Nephron progenitor cell (in vitro differentiated cells): Measurements from ENCODE around the gene TUBAL3.

Source experiments
- DNase-seq: peaks from one replicate; pipeline ENCODE4 v3.0.0; 2021
- H3K27ac Mint-ChIP-seq: 2 replicates; pipeline ENCODE4 v1.8.0; 2021; ENCODE audit warnings: mild to moderate bottlenecking, moderate library complexity, mixed read lengths
- H3K27me3 Mint-ChIP-seq: 2 replicates; pipeline ENCODE4 v1.8.0; 2021; ENCODE audit warnings: mild to moderate bottlenecking, low read depth, mixed read lengths; ENCODE audit not compliant: poor library complexity
- H3K36me3 Mint-ChIP-seq: 2 replicates; pipeline ENCODE4 v1.8.0; 2021; ENCODE audit warnings: low read depth, mixed read lengths
- H3K4me1 Mint-ChIP-seq: 2 replicates; pipeline ENCODE4 v1.8.0; 2021; ENCODE audit warnings: mixed read lengths
- H3K4me3 Mint-ChIP-seq: 2 replicates; pipeline ENCODE4 v1.8.0; 2021; ENCODE audit warnings: mild to moderate bottlenecking, moderate library complexity, mixed read lengths
- H3K9me3 Mint-ChIP-seq: 2 replicates; pipeline ENCODE4 v1.8.0; 2021; ENCODE audit warnings: mild to moderate bottlenecking, moderate library complexity, mixed read lengths
- CTCF ChIP-seq: fragments of 200-600 bp; sonication (generic); IDR thresholded peaks from 2 replicates; pipeline ENCODE4 v1.5.0; 2021; ENCODE audit warnings: antibody characterized with exemption

Gene TUBAL3

GRCh38 chr10:5396556-5397300, 7.9 kb downstream of the TUBAL3 start:
- peaks cover 5% of the 10 kb centered on the region for H3K27me3 Mint-ChIP-seq
- no peak overlapping the region for H3K27ac Mint-ChIP-seq
- no peak for DNase-seq
- no peak for TF ChIP-seq CTCF
- peaks cover 18% of the 10 kb centered on the region for H3K9me3 Mint-ChIP-seq
- H3K4me3 Mint-ChIP-seq: no peak overlapping the region
- H3K4me1 Mint-ChIP-seq: no peaks in the 10 kb centered on the region
- no peaks in the 10 kb centered on the region for H3K36me3 Mint-ChIP-seq

GRCh38 chr10:5395168-5395567, 9.5 kb downstream of the TUBAL3 start:
- H3K36me3 Mint-ChIP-seq: peaks cover 5% of the 10 kb centered on the region

GRCh38 chr10:5393529-5393928, 11.1 kb downstream of the TUBAL3 start:
- Mint-ChIP-seq H3K36me3 (peaks cover 5% of the 10 kb centered on the region), H3K4me3 (no peak overlapping the region), H3K27me3 (peaks cover 3% of the 10 kb centered on the region), H3K9me3 (peaks cover 49% of the 10 kb centered on the region), H3K27ac (no peak overlapping the region), H3K4me1 (no peaks in the 10 kb centered on the region)
- no peak for DNase-seq
- TF ChIP-seq CTCF: no peak

More at GRCh38 chr10:5395168-5395567, 9.5 kb downstream of the TUBAL3 start:
- Mint-ChIP-seq H3K4me3 (no peak overlapping the region), H3K27ac (no peak overlapping the region), H3K4me1 (no peaks in the 10 kb centered on the region), H3K9me3 (peaks cover 34% of the 10 kb centered on the region), H3K27me3 (peaks cover 7% of the 10 kb centered on the region)
- no peak for DNase-seq
- TF ChIP-seq CTCF: no peak

DNA sequence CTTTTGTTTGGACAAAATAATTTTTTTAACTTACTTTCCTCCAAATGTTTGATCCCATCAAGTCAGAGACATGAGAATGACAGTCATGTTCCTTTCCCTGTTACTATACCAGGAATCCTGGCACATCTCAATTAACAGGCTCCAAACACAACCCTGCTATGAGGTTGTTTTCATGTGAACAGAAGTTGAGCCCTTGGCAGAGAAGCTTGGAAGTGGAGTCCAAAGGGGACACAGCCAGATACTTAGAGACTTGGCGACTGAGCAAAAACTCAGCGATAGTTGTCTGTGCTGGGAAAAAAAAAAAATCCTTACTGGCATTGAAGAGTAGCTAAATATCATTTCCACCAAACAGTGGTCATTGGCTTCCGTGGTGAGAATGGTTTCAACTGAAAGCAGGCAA, 12.8 kb downstream of the TUBAL3 start:
- DNase-seq: no peak
- Mint-ChIP-seq H3K27ac (no peak overlapping the region), H3K36me3 (peaks cover 5% of the 10 kb centered on the region), H3K27me3 (peaks cover 3% of the 10 kb centered on the region), H3K4me1 (no peaks in the 10 kb centered on the region), H3K4me3 (no peak overlapping the region), H3K9me3 (peaks cover 55% of the 10 kb centered on the region)
- TF ChIP-seq CTCF: no peak

DNA sequence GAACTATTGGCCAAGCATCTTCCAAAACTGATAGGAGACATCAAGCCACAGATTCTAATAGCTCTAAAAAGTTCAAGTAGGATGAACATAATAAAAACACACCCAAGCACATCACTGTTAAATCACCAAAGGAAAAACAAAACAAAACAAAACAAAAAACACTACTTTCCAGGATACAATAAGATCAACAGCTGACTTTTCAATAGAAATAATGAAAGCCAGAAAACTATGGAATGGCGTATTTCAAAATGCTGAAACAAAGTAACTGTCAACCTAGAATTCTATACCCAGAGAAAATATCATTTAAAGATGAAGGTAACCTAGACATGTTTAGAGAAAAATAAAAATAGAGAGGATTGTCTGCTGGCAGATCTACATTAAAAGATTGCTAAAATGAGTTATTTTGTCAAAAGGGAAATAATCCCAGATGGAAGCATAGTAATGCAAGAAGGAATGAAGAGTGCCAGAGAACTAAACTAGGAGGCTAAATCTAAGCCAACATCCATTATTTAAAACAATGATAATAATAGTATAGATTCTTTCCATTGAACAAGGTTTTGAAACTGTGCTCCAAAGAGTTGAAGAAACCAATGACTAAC, 13.9 kb downstream of the TUBAL3 start:
- Mint-ChIP-seq H3K36me3 (peaks cover 5% of the 10 kb centered on the region), H3K4me1 (no peaks in the 10 kb centered on the region), H3K27me3 (peaks cover 3% of the 10 kb centered on the region), H3K4me3 (no peak overlapping the region), H3K27ac (no peak overlapping the region), H3K9me3 (peaks cover 63% of the 10 kb centered on the region)
- no peak for TF ChIP-seq CTCF
- DNase-seq: no peak

GRCh38 chr10:5387169-5387568, 17.5 kb downstream of the TUBAL3 start:
- peaks cover 5% of the 10 kb centered on the region for H3K36me3 Mint-ChIP-seq
- peaks cover 50% of the 10 kb centered on the region for H3K9me3 Mint-ChIP-seq
- H3K4me3 Mint-ChIP-seq: no peak overlapping the region
- TF ChIP-seq CTCF: no peak
- H3K27ac Mint-ChIP-seq: no peak overlapping the region
- H3K4me1 Mint-ChIP-seq: no peaks in the 10 kb centered on the region
- no peak for DNase-seq
- H3K27me3 Mint-ChIP-seq: peaks cover 3% of the 10 kb centered on the region
